Daoy (cell line): ENCODE measurements around the gene ENTPD2. TPM values are rescaled to one million over a fixed set of nuclear protein-coding genes. Genes with fewer than 3 reads are reported as not detected.
A peak's percentile ranks its signal among the peaks of the same experiment; 100 is the strongest.
"Not testable (repeated sequence)": the region's sequence is repeated elsewhere in the genome, so short reads cannot be mapped to it uniquely, and the experiment has no call there.

Experiments used
- DNase-seq: peaks from one replicate; pipeline ENCODE4 v3.0.0-alpha.2; 2015; ENCODE audit warnings: low read depth
- total RNA-seq: library from RNA; depleted of rRNA; stranded (reverse); fragments of >200 nt; shearing (Covaris generic); gene quantifications from 2 replicates; pipeline ENCODE4 v1.2.3, GENCODE V29; 2014

ENTPD2 gene
- total RNA-seq, 1 experiment from 2014 or later: not detected

DNA sequence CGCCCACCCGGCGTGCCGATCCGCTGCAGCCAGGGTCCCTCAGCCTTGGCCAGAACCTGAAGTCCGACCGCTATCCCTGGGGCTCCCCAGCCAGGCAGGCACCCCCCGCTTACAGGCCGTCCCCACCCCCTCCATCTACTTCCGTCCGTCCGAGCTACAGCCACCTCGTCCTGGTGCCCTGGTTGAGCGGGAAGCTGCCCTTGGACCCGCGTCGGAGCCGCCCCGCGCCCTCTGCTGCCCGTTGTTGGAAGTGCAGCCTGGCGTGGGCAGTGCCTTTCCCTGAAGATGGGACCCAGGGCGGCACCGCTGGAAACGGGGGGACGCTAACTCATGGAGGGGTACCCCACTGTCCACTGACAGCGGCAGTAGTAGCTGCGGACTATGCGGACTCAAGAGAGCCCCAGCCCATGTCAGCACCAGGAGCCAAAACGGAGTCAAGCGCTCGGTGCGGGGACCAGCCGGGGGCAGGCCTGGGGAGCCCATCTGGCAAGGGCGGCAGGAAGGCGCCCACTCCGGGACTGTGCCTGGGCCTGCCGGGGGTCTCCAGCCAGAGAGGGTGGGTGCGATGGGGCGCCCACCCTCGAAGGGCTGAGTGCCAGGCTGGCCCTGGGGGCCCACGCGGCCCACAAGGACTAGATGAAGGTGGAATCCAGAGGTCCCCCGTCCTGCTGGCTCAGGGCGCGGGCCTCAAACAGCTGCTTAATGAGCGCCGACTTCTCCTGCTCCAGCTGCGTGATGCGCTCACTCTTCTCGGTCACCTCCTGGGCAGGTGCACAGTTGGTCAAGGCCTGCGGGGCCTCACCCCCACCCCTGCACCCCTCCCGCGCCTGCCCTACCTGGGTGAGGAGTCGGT lies 10.4 kb upstream of the ENTPD2 start:
- DNase-seq: peak; percentile 75

GRCh38 chr9:137063311-137064026 lies 9.6 kb upstream of the ENTPD2 start:
- DNase-seq: no peak

- DNase-seq: not testable (repeated sequence)
These were observed 8.9 kb upstream of the ENTPD2 start for GRCh38 chr9:137062798-137063197.

DNA sequence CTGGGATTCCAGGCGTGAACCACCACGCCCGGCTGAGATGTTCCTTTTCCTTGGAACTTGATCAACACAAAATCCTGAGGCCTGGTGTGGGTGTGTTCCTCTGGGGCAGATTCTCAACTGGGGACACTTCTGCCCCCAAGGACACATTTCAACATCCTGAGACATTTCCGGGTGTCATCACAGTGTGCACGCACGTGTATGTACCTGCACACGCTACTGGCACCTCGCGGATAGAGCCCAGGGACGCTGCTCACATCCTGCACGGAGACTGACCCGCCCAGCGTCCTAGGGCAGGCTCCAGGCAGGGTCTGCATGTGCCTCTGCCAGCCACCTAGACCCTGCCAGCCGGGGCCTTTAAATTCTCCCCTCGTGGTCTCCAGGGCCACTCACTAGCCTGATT lies 8.5 kb upstream of the ENTPD2 start:
- DNase-seq: no peak

- DNase-seq: no peak
These were observed 4.8 kb upstream of the ENTPD2 start for GRCh38 chr9:137058521-137059234.

GRCh38 chr9:137057545-137057944 lies 3.7 kb upstream of the ENTPD2 start:
- DNase-seq: no peak

DNA sequence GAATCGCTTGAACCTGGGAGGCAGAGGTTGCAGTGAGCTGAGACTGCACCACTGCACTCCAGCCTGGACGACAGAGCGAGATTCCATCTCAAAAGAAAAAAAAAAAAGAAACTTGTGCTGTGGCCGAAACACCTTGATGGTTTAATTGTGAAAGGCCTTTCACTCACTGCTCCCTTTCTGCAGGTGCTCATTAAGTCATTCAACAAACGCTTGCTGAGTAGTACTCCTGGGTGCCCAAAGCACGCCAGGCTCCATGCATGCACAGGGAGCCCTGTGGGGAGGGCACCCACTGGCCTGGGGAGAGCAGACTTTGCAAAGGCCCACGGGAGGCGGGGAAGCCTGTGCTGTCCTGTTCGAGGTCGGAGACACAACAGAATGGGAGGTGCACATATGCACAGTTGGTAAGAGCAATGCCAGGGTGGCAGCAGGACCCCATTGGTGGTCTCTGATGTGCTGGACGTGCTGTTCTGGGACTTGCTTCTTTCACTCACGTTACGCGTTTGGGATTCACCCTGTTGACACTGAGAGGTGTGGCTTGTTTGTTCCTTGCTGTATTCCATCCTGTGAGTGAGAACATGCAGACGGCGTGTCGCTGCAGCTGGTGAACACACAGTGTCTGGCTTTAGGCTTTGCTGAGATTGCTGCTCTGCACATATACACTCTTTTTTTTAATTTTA lies 3.0 kb upstream of the ENTPD2 start:
- DNase-seq: no peak

DNA sequence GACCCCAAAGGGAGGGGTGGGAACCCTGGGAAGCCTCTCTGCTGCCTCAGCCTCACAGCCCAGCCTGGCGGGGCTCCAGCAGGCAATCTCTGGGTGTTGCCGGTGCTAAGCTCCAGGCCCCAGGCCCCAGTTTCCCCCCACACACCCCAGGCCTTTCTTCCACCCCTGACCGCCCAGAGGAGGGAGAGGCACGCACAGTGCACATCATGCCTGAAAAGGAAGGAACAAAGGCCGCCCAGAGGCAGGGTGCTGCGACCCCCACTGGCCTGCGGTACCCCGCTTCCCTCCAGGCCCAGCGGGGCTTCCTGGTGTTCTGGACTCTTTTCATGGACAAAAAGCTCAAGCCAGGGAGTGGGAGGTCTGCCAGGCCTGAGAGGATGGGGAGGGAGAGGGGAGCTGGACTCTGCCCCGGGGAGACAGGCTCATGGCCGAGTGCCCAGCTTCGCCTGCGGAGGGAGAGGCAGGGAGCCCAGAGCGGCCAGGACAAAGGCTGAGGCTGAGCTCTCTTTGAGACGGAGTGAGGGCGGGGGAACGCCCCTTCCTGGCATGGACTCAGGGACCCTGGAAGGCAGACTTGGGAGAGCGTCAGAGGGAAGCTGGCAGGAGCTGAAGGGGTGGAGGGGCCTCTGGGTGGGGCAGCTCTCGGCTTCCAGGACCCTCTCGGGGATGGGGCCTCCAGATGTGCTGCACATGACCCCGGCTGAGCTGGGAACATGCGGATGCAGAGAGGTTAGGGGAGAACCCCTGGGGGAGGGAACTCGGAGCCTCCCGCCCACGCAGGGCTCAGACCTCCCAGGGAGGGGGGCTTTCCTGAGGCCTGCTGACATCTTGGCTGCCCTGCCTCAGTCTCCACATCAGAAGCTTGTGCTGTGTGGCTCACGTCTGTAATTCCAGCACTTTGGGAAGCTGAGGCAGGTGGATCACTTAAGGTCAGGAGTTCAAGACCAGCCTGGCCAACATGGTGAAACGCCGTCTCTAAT lies 1.8 kb upstream of the ENTPD2 start:
- DNase-seq: peak; percentile 60

GRCh38 chr9:137054932-137055384 lies 1.1 kb upstream of the ENTPD2 start:
- no peak for DNase-seq

GRCh38 chr9:137052998-137053943 lies 590 bp downstream of the ENTPD2 start:
- DNase-seq: no peak

- DNase-seq: no peak
These were observed 1.6 kb downstream of the ENTPD2 start for GRCh38 chr9:137052293-137052692.

GRCh38 chr9:137051145-137051724 lies 2.6 kb downstream of the ENTPD2 start:
- DNase-seq: no peak

DNA sequence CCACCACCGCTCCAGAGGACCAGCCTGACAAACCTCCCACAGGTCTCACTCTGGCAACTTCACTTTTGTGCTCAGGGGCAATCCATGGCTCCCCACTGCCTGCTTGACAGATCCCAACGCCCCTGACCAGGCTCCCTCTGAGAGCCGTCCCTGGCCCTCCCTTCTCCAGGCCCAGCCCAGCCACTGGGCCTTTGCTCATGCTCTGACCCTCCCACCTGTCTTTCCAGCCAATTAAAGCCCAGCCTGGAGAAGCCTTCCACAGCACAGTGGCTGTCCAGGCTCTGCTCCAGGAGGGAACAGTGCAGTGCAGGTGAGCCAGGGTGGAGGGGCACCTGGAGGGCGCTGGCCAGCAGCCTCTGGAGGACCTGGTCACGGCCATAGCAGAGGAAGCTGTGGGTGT lies 3.3 kb downstream of the ENTPD2 start:
- DNase-seq: peak; percentile 63

- DNase-seq: peak; percentile 80
These were observed 4.1 kb downstream of the ENTPD2 start for GRCh38 chr9:137049544-137050449.

- DNase-seq: peak; percentile 63
These were observed 5.0 kb downstream of the ENTPD2 start for GRCh38 chr9:137048655-137049543.

GRCh38 chr9:137046088-137046787 lies 7.6 kb downstream of the ENTPD2 start, which contains the start of gene NPDC1:
Gene NPDC1, minus strand, starts transcription at chr9:137046177. Its CDS starts 188 bp downstream, at chr9:137045989.
- DNase-seq: peak; percentile 90
